SH-SY5Y (cell line): ENCODE measurements around the gene MAP7D1.

ENCODE experiments used
- GATA2 ChIP-seq: IDR thresholded peaks from 2 replicates; pipeline ENCODE4 v1.6.1; 2011; ENCODE audit warnings: mild to moderate bottlenecking, low read depth, low read length
- GATA3 ChIP-seq: IDR thresholded peaks from 2 replicates; pipeline ENCODE4 v1.6.1; 2011; ENCODE audit warnings: low read depth, mild to moderate bottlenecking, low read length, moderate library complexity

GRCh38 chr1:36175137-36176095 lies 19.5 kb downstream of the MAP7D1 start:
- TF ChIP-seq GATA2 (no peak), GATA3 (no peak)
